EH (cell line): ENCODE results near the gene ADARB2.
"Not testable (repeated sequence)": the region's sequence is repeated elsewhere in the genome, so short reads cannot be mapped to it uniquely, and the experiment has no call there.

ENCODE experiments used
- DNase-seq: peaks from one replicate; pipeline ENCODE4 v3.0.0-alpha.2; 2015; ENCODE audit warnings: low read depth

Gene ADARB2

GRCh38 chr10:1347962-1348772 lies 389.2 kb downstream of the ADARB2 start:
- no peak for DNase-seq

GRCh38 chr10:1347525-1347924 lies 389.8 kb downstream of the ADARB2 start:
- DNase-seq: no peak

GRCh38 chr10:1346201-1346600 lies 391.1 kb downstream of the ADARB2 start:
- DNase-seq: no peak

GRCh38 chr10:1345368-1345767 lies 392.0 kb downstream of the ADARB2 start:
- DNase-seq: no peak

GRCh38 chr10:1344846-1345245 lies 392.5 kb downstream of the ADARB2 start:
- DNase-seq: no peak

- no peak for DNase-seq
Observed at GRCh38 chr10:1344408-1344807, 392.9 kb downstream of the ADARB2 start.

GRCh38 chr10:1343176-1343575 lies 394.1 kb downstream of the ADARB2 start:
- DNase-seq: no peak

GRCh38 chr10:1341052-1341451 lies 396.3 kb downstream of the ADARB2 start:
- not testable (repeated sequence) for DNase-seq

- no peak for DNase-seq
Observed at GRCh38 chr10:1339396-1339795, 397.9 kb downstream of the ADARB2 start.

- DNase-seq: no peak
Observed at GRCh38 chr10:1335642-1336041, 401.7 kb downstream of the ADARB2 start.

- no peak for DNase-seq
Observed at GRCh38 chr10:1333981-1334380, 403.3 kb downstream of the ADARB2 start.

GRCh38 chr10:1331560-1331959 lies 405.8 kb downstream of the ADARB2 start:
- no peak for DNase-seq

- no peak for DNase-seq
Observed at GRCh38 chr10:1329622-1330021, 407.7 kb downstream of the ADARB2 start.

GRCh38 chr10:1328981-1329614 lies 408.2 kb downstream of the ADARB2 start:
- no peak for DNase-seq

GRCh38 chr10:1328161-1328823 lies 409.0 kb downstream of the ADARB2 start:
- no peak for DNase-seq

- DNase-seq: no peak
Observed at GRCh38 chr10:1327759-1328158, 409.6 kb downstream of the ADARB2 start.

- not testable (repeated sequence) for DNase-seq
Observed at GRCh38 chr10:1326514-1326913, 410.8 kb downstream of the ADARB2 start.

GRCh38 chr10:1324903-1325302 lies 412.4 kb downstream of the ADARB2 start:
- DNase-seq: no peak

GRCh38 chr10:1323951-1324350 lies 413.4 kb downstream of the ADARB2 start:
- DNase-seq: no peak

- no peak for DNase-seq
Observed at GRCh38 chr10:1320739-1321320, 416.5 kb downstream of the ADARB2 start.

GRCh38 chr10:1316809-1317143 lies 420.5 kb downstream of the ADARB2 start:
- DNase-seq: no peak

GRCh38 chr10:1316121-1316808 lies 421.1 kb downstream of the ADARB2 start:
- no peak for DNase-seq
